CD8-positive, alpha-beta memory T cell (primary cell): ENCODE data around the gene AGBL4. TPM values are rescaled to one million over a fixed set of nuclear protein-coding genes. Genes with fewer than 3 reads are reported as not detected.

ENCODE experiments used
- CTCF ChIA-PET: fragments of 350-600 bp; sonication (Branson Sonifier 250); formaldehyde crosslinking; loops from one replicate; lab custom pipeline; 2021; ENCODE audit warnings: antibody characterized with exemption; lab: Charles Lee
- POLR2A ChIA-PET: fragments of 350-600 bp; sonication (Branson Sonifier 250); formaldehyde crosslinking; loops from one replicate; lab custom pipeline; 2021; ENCODE audit warnings: antibody characterized with exemption; lab: Charles Lee
- DNase-seq, 5 donors: peaks; one replicate each; pipeline versions ENCODE4 v3.0.0 to v3.0.0-alpha.2; 2020 to 2022; ENCODE audit warnings: mixed read lengths in 1 of 5
- H3K27ac ChIP-seq: one replicate; pipeline ENCODE4 v1.7.0; 2013; ENCODE audit warnings: low read depth, mild to moderate bottlenecking, low read length, moderate library complexity
- H3K27me3 ChIP-seq: 2 replicates; pipeline ENCODE4 v1.7.0; 2013; ENCODE audit warnings: low read length, mild to moderate bottlenecking; ENCODE audit not compliant: insufficient read depth, poor library complexity, severe bottlenecking
- H3K36me3 ChIP-seq: 2 replicates; pipeline ENCODE4 v1.7.0; 2013; ENCODE audit warnings: mild to moderate bottlenecking, low read length, moderate library complexity; ENCODE audit not compliant: insufficient read depth
- H3K4me1 ChIP-seq: 2 replicates; pipeline ENCODE4 v1.7.0; 2013; ENCODE audit warnings: mild to moderate bottlenecking, low read length, moderate library complexity; ENCODE audit not compliant: insufficient read depth
- H3K4me3 ChIP-seq: 2 replicates; pipeline ENCODE4 v1.7.0; 2013; ENCODE audit warnings: mild to moderate bottlenecking, low read length
- H3K9me3 ChIP-seq: 2 replicates; pipeline ENCODE4 v1.7.0; 2013; ENCODE audit warnings: mild to moderate bottlenecking, low read length
- H3K27ac Mint-ChIP-seq, 8 donors: one replicate each; pipeline ENCODE4 v1.8.0; 2020 to 2021; ENCODE audit warnings: mixed read lengths in 8 of 8, mild to moderate bottlenecking in 6 of 8, inconsistent platforms in 3 of 8, moderate library complexity in 3 of 8
- H3K27me3 Mint-ChIP-seq, 2 donors: one replicate each; pipeline ENCODE4 v1.8.0; 2020 to 2021; ENCODE audit warnings: mixed read lengths in 2 of 2, mild to moderate bottlenecking in 1 of 2, moderate library complexity in 1 of 2
- H3K36me3 Mint-ChIP-seq, 3 donors: one replicate each; pipeline ENCODE4 v1.8.0; 2020 to 2021; ENCODE audit warnings: mixed read lengths in 3 of 3, inconsistent platforms in 1 of 3, mild to moderate bottlenecking in 1 of 3
- H3K4me1 Mint-ChIP-seq, 3 donors: one replicate each; pipeline ENCODE4 v1.8.0; 2020 to 2021; ENCODE audit warnings: mixed read lengths in 3 of 3, inconsistent platforms in 1 of 3, mild to moderate bottlenecking in 1 of 3
- H3K4me3 Mint-ChIP-seq, 7 donors: one replicate each; pipeline ENCODE4 v1.8.0; 2020 to 2021; ENCODE audit warnings: mixed read lengths in 7 of 7, mild to moderate bottlenecking in 6 of 7, moderate library complexity in 4 of 7, inconsistent platforms in 2 of 7
- H3K9me3 Mint-ChIP-seq, 5 donors: one replicate each; pipeline ENCODE4 v1.8.0; 2020 to 2022; ENCODE audit warnings: mixed read lengths in 5 of 5, mild to moderate bottlenecking in 3 of 5, moderate library complexity in 2 of 5, inconsistent platforms in 1 of 5
- polyA plus RNA-seq: library from polyadenylated mRNA; unstranded; fragments of 300-500 nt; fragmentation: Illumina TruSeq; gene quantifications from one replicate; pipeline ENCODE4 v1.2.3, GENCODE V29; 2021
- total RNA-seq, 2 experiments: library from RNA; stranded (reverse); gene quantifications; one replicate each; pipeline ENCODE4 v1.2.3, GENCODE V29; 2021

AGBL4 gene
- total and polyA plus RNA-seq, 3 experiments from 2014 or later = 0.22 TPM; not detected in 2

GRCh38 chr1:48592330-48592729 is 1431.4 kb downstream of the AGBL4 start:
- POLR2A ChIA-PET = no interaction called here
- H3K4me3 Mint-ChIP-seq = no peak overlapping the region

GRCh38 chr1:48591181-48591580 is 1432.6 kb downstream of the AGBL4 start:
- Histone ChIP-seq H3K9me3 (no peaks in the 10 kb centered on the region), H3K4me3 (no peak overlapping the region), H3K4me1 (no peaks in the 10 kb centered on the region), H3K27ac (no peak overlapping the region), H3K27me3 (no peaks in the 10 kb centered on the region), H3K36me3 (no peaks in the 10 kb centered on the region)
- Mint-ChIP-seq H3K4me1 (no peaks in the 10 kb centered on the region), H3K9me3 (peaks cover 0 to 2% (median 0%) of the 10 kb centered on the region in 5 donors), H3K36me3 (no peaks in the 10 kb centered on the region), H3K4me3 (no peak overlapping the region), H3K27me3 (peaks cover 3 to 5% of the 10 kb centered on the region in 2 donors), H3K27ac (no peak overlapping the region)
- DNase-seq = no peak
- ChIA-PET CTCF (interaction anchor here (1.0 to 1.5 kb wide), 2 partner anchors 9 to 11 kb away, joined by 3 to 4 read pairs; no protein-coding TSS in a partner anchor), POLR2A (no interaction called here)

More at GRCh38 chr1:48592330-48592729, 1431.4 kb downstream of the AGBL4 start:
- no peaks in the 10 kb centered on the region for H3K27me3 ChIP-seq
- H3K4me3 ChIP-seq = no peak overlapping the region
- peaks cover 0 to 1% (median 0%) of the 10 kb centered on the region in 5 donors for H3K9me3 Mint-ChIP-seq
- peaks cover 0 to 3% of the 10 kb centered on the region in 2 donors for H3K27me3 Mint-ChIP-seq
- no peaks in the 10 kb centered on the region for H3K4me1 Mint-ChIP-seq
- CTCF ChIA-PET = interaction anchor here (0.9 to 1.5 kb wide), 2 partner anchors 12 to 42 kb away, joined by 3 to 4 read pairs; no protein-coding TSS in a partner anchor
- H3K4me1 ChIP-seq = no peaks in the 10 kb centered on the region
- no peaks in the 10 kb centered on the region for H3K36me3 ChIP-seq
- H3K9me3 ChIP-seq = no peaks in the 10 kb centered on the region
- H3K27ac Mint-ChIP-seq = no peak overlapping the region
- no peak overlapping the region for H3K27ac ChIP-seq
- H3K36me3 Mint-ChIP-seq = no peaks in the 10 kb centered on the region
- DNase-seq = no peak

GRCh38 chr1:48588061-48588460 is 1435.7 kb downstream of the AGBL4 start:
- no peaks in the 10 kb centered on the region for H3K36me3 ChIP-seq
- H3K9me3 ChIP-seq = no peaks in the 10 kb centered on the region
- no peak overlapping the region for H3K27ac ChIP-seq
- no peaks in the 10 kb centered on the region for H3K4me1 ChIP-seq
- CTCF ChIA-PET = no interaction called here
- no peaks in the 10 kb centered on the region for H3K27me3 ChIP-seq
- Mint-ChIP-seq H3K27me3 (peaks cover 5 to 16% of the 10 kb centered on the region in 2 donors), H3K36me3 (no peaks in the 10 kb centered on the region), H3K4me1 (no peaks in the 10 kb centered on the region), H3K9me3 (peaks cover 0 to 2% (median 0%) of the 10 kb centered on the region in 5 donors), H3K27ac (no peak overlapping the region), H3K4me3 (no peak overlapping the region)
- no peak overlapping the region for H3K4me3 ChIP-seq
- no peak for DNase-seq
- POLR2A ChIA-PET = no interaction called here

GRCh38 chr1:48582408-48582807 is 1441.3 kb downstream of the AGBL4 start:
- DNase-seq = no peak
- H3K4me1 ChIP-seq = no peaks in the 10 kb centered on the region
- no peaks in the 10 kb centered on the region for H3K9me3 ChIP-seq
- H3K4me1 Mint-ChIP-seq = no peaks in the 10 kb centered on the region
- no peaks in the 10 kb centered on the region for H3K27me3 ChIP-seq
- H3K36me3 ChIP-seq = no peaks in the 10 kb centered on the region
- no peaks in the 10 kb centered on the region for H3K36me3 Mint-ChIP-seq
- H3K27me3 Mint-ChIP-seq = peaks cover 7 to 16% of the 10 kb centered on the region in 2 donors
- no peak overlapping the region for H3K27ac Mint-ChIP-seq
- CTCF ChIA-PET = interaction anchor here (1.2 kb wide), 1 partner anchor 8 kb away, joined by 3 read pairs; no protein-coding TSS in a partner anchor
- H3K9me3 Mint-ChIP-seq = peaks cover 0 to 4% (median 0%) of the 10 kb centered on the region in 5 donors
- POLR2A ChIA-PET = no interaction called here
- H3K4me3 ChIP-seq = no peak overlapping the region
- no peak overlapping the region for H3K27ac ChIP-seq
- no peak overlapping the region for H3K4me3 Mint-ChIP-seq

- Histone ChIP-seq H3K9me3 (no peaks in the 10 kb centered on the region), H3K4me3 (no peak overlapping the region), H3K36me3 (no peaks in the 10 kb centered on the region), H3K4me1 (no peaks in the 10 kb centered on the region), H3K27me3 (no peaks in the 10 kb centered on the region), H3K27ac (no peak overlapping the region)
- ChIA-PET CTCF (interaction anchor here (1.2 kb wide), 1 partner anchor 10 kb away, joined by 3 read pairs; no protein-coding TSS in a partner anchor), POLR2A (no interaction called here)
- H3K27me3 Mint-ChIP-seq = peaks cover 6 to 12% of the 10 kb centered on the region in 2 donors
- no peak for DNase-seq
- no peaks in the 10 kb centered on the region for H3K36me3 Mint-ChIP-seq
- H3K27ac Mint-ChIP-seq = no peak overlapping the region
- H3K4me1 Mint-ChIP-seq = no peaks in the 10 kb centered on the region
- H3K9me3 Mint-ChIP-seq = peaks cover 0 to 2% (median 0%) of the 10 kb centered on the region in 5 donors
- no peak overlapping the region for H3K4me3 Mint-ChIP-seq
These were observed 1442.5 kb downstream of the AGBL4 start for GRCh38 chr1:48581270-48581669.

- Mint-ChIP-seq H3K4me3 (no peak overlapping the region), H3K27ac (no peak overlapping the region), H3K9me3 (no peaks in the 10 kb centered on the region), H3K4me1 (no peaks in the 10 kb centered on the region), H3K36me3 (no peaks in the 10 kb centered on the region), H3K27me3 (peaks cover 2 to 6% of the 10 kb centered on the region in 2 donors)
- Histone ChIP-seq H3K4me1 (no peaks in the 10 kb centered on the region), H3K36me3 (no peaks in the 10 kb centered on the region), H3K27ac (no peak overlapping the region), H3K9me3 (no peaks in the 10 kb centered on the region), H3K27me3 (peaks cover 4% of the 10 kb centered on the region), H3K4me3 (no peak overlapping the region)
- ChIA-PET CTCF (no interaction called here), POLR2A (no interaction called here)
- no peak for DNase-seq
These were observed 1447.2 kb downstream of the AGBL4 start for GRCh38 chr1:48576565-48576964.

- Mint-ChIP-seq H3K27ac (no peak overlapping the region), H3K4me3 (no peak overlapping the region), H3K27me3 (peaks cover 3 to 6% of the 10 kb centered on the region in 2 donors), H3K36me3 (no peaks in the 10 kb centered on the region), H3K9me3 (no peaks in the 10 kb centered on the region), H3K4me1 (no peaks in the 10 kb centered on the region)
- POLR2A ChIA-PET = no interaction called here
- no peaks in the 10 kb centered on the region for H3K4me1 ChIP-seq
- H3K4me3 ChIP-seq = no peak overlapping the region
- DNase-seq = no peak
- H3K9me3 ChIP-seq = no peaks in the 10 kb centered on the region
- peaks cover 4% of the 10 kb centered on the region for H3K27me3 ChIP-seq
- H3K36me3 ChIP-seq = no peaks in the 10 kb centered on the region
- H3K27ac ChIP-seq = no peak overlapping the region
- CTCF ChIA-PET = no interaction called here
These were observed 1451.0 kb downstream of the AGBL4 start for GRCh38 chr1:48572646-48573258.

GRCh38 chr1:48572134-48572533 is 1451.6 kb downstream of the AGBL4 start:
- H3K27ac ChIP-seq = no peak overlapping the region
- POLR2A ChIA-PET = no interaction called here
- no peaks in the 10 kb centered on the region for H3K36me3 ChIP-seq
- no peak overlapping the region for H3K27ac Mint-ChIP-seq
- no peaks in the 10 kb centered on the region for H3K4me1 Mint-ChIP-seq
- H3K4me3 Mint-ChIP-seq = no peak overlapping the region
- H3K27me3 ChIP-seq = peaks cover 4% of the 10 kb centered on the region
- H3K27me3 Mint-ChIP-seq = peaks cover 5 to 6% of the 10 kb centered on the region in 2 donors
- H3K4me1 ChIP-seq = no peaks in the 10 kb centered on the region
- H3K9me3 ChIP-seq = no peaks in the 10 kb centered on the region
- CTCF ChIA-PET = no interaction called here
- no peak for DNase-seq
- no peak overlapping the region for H3K4me3 ChIP-seq
- no peaks in the 10 kb centered on the region for H3K9me3 Mint-ChIP-seq
- no peaks in the 10 kb centered on the region for H3K36me3 Mint-ChIP-seq
